GM18511 (cell line): ENCODE results near the gene CHST2.
A peak's percentile ranks its signal among the peaks of the same experiment; 100 is the strongest.
"Not testable (repeated sequence)": the region's sequence is repeated elsewhere in the genome, so short reads cannot be mapped to it uniquely, and the experiment has no call there.

Experiments
- ATAC-seq: cut with Tn5 transposase; IDR thresholded peaks from one replicate; pipeline ENCODE4 v1.9.1; 2021; ENCODE audit warnings: mild to moderate bottlenecking, moderate library complexity; ENCODE audit not compliant: unreplicated experiment

Gene CHST2

GRCh38 chr3:143119009-143119914 is at the start of gene CHST2:
Gene CHST2 (plus strand): TSS chr3:143119771. CDS start chr3:143120817, 1,046 bp downstream.
- ATAC-seq, result peak; percentile 77

GRCh38 chr3:143070977-143071551 is 48.5 kb upstream of the CHST2 start:
- ATAC-seq, result no peak

GRCh38 chr3:143071776-143072175 is 47.8 kb upstream of the CHST2 start:
- ATAC-seq, result no peak

GRCh38 chr3:143072298-143073020 is 47.1 kb upstream of the CHST2 start:
- not testable (repeated sequence) for ATAC-seq

GRCh38 chr3:143073541-143073940 is 46.0 kb upstream of the CHST2 start:
- not testable (repeated sequence) for ATAC-seq

- not testable (repeated sequence) for ATAC-seq
Observed at GRCh38 chr3:143073983-143074382, 45.6 kb upstream of the CHST2 start.

GRCh38 chr3:143078883-143079282 is 40.7 kb upstream of the CHST2 start:
- no peak for ATAC-seq

- ATAC-seq, result no peak
Observed at GRCh38 chr3:143080196-143080595, 39.4 kb upstream of the CHST2 start.

- ATAC-seq, result no peak
Observed at GRCh38 chr3:143081365-143081764, 38.2 kb upstream of the CHST2 start.

- ATAC-seq, result peak; percentile 82
Observed at GRCh38 chr3:143081844-143082778, 37.5 kb upstream of the CHST2 start.

- no peak for ATAC-seq
Observed at GRCh38 chr3:143083781-143084180, 35.8 kb upstream of the CHST2 start.

- peak; percentile 64 for ATAC-seq
Observed at GRCh38 chr3:143084856-143085731, 34.5 kb upstream of the CHST2 start.

GRCh38 chr3:143088835-143089234 is 30.7 kb upstream of the CHST2 start:
- no peak for ATAC-seq

GRCh38 chr3:143089965-143090364 is 29.6 kb upstream of the CHST2 start:
- no peak for ATAC-seq

- ATAC-seq, result no peak
Observed at GRCh38 chr3:143090486-143090885, 29.1 kb upstream of the CHST2 start.

- no peak for ATAC-seq
Observed at GRCh38 chr3:143090976-143091837, 28.4 kb upstream of the CHST2 start.

GRCh38 chr3:143092191-143092590 is 27.4 kb upstream of the CHST2 start:
- ATAC-seq, result no peak

GRCh38 chr3:143095813-143096212 is 23.8 kb upstream of the CHST2 start:
- no peak for ATAC-seq
